ENCODE data around the gene PSMB4. TPM values are rescaled to one million over a fixed set of nuclear protein-coding genes. Genes with fewer than 3 reads are reported as not detected.
"Not testable (repeated sequence)": the region's sequence is repeated elsewhere in the genome, so short reads cannot be mapped to it uniquely, and the experiment has no call there.

PSMB4 gene
- total RNA-seq, 1 donor: 148 TPM

GRCh38 chr1:151405187-151405951 is 6.0 kb downstream of the PSMB4 start:
- no peaks in the 10 kb centered on the region for H3K9me3 ChIP-seq (ENCODE audit: low read depth, low read length)
- H3K27me3 ChIP-seq (ENCODE audit: insufficient read depth, low read length): no peaks in the 10 kb centered on the region
- H3K4me3 ChIP-seq (ENCODE audit: low read length): no peak overlapping the region
- H3K4me1 ChIP-seq (ENCODE audit: insufficient read depth, low read length): peaks cover 10% of the 10 kb centered on the region

GRCh38 chr1:151406176-151406575 is 6.8 kb downstream of the PSMB4 start:
- no peaks in the 10 kb centered on the region for H3K27me3 ChIP-seq (ENCODE audit: insufficient read depth, low read length)
- peaks cover 1% of the 10 kb centered on the region for H3K4me1 ChIP-seq (ENCODE audit: insufficient read depth, low read length)
- no peaks in the 10 kb centered on the region for H3K9me3 ChIP-seq (ENCODE audit: low read depth, low read length)
- H3K4me3 ChIP-seq (ENCODE audit: low read length): no peak overlapping the region

- Histone ChIP-seq H3K9me3 (ENCODE audit: low read depth, low read length) (no peaks in the 10 kb centered on the region), H3K4me3 (ENCODE audit: low read length) (no peak overlapping the region), H3K4me1 (ENCODE audit: insufficient read depth, low read length) (no peaks in the 10 kb centered on the region), H3K27me3 (ENCODE audit: insufficient read depth, low read length) (no peaks in the 10 kb centered on the region)
Measured at GRCh38 chr1:151407304-151407703, 7.9 kb downstream of the PSMB4 start.

GRCh38 chr1:151408891-151409290 is 9.5 kb downstream of the PSMB4 start:
- Histone ChIP-seq H3K9me3 (ENCODE audit: low read depth, low read length) (no peaks in the 10 kb centered on the region), H3K27me3 (ENCODE audit: insufficient read depth, low read length) (no peaks in the 10 kb centered on the region), H3K4me1 (ENCODE audit: insufficient read depth, low read length) (no peaks in the 10 kb centered on the region), H3K4me3 (ENCODE audit: low read length) (no peak overlapping the region)

DNA sequence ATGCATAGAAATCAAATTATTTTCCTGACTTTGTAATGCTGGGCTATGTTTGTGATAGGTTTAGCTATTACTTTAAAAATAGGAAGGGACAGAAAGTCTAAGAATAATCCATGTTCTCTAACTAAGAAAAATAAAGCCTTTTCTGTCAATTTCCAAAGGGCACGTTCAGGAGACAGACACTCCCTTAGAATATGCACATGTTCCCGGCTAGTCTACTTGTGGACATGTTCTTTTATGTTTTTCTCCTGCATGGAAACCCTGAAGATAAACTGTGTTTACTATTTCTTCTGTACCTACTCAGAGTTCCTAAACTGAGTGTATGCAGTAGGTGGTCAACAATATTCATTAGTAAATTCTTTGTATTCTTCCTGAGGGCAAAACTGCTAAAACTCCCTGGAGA is 12.5 kb downstream of the PSMB4 start:
- Histone ChIP-seq H3K27me3 (ENCODE audit: insufficient read depth, low read length) (no peaks in the 10 kb centered on the region), H3K4me1 (ENCODE audit: insufficient read depth, low read length) (no peaks in the 10 kb centered on the region), H3K4me3 (ENCODE audit: low read length) (no peak overlapping the region), H3K9me3 (ENCODE audit: low read depth, low read length) (no peaks in the 10 kb centered on the region)

DNA sequence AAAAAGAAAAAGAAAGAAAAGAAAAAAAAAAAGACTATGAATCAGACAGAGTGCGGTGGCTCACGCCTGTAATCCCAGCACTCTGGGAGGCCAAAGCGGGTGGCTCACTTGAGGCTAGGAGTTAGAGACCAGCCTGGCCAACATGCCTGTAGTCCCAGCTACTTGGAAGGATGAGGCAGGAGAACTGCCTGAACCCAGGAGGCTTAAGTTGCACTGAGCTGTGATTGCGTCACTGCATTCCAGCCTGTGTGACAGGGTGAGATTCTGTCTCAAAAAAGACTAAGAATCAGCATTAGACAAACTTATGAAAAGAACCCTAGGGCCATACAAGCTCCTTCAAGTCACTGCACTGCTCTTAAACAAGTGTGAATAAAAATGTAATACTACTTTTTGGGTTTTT is 16.9 kb downstream of the PSMB4 start:
- Histone ChIP-seq H3K9me3 (ENCODE audit: low read depth, low read length) (no peaks in the 10 kb centered on the region), H3K27me3 (ENCODE audit: insufficient read depth, low read length) (no peaks in the 10 kb centered on the region), H3K4me1 (ENCODE audit: insufficient read depth, low read length) (no peaks in the 10 kb centered on the region), H3K4me3 (ENCODE audit: low read length) (no peak overlapping the region)

GRCh38 chr1:151418081-151418480 is 18.7 kb downstream of the PSMB4 start:
- no peaks in the 10 kb centered on the region for H3K4me1 ChIP-seq (ENCODE audit: insufficient read depth, low read length)
- H3K9me3 ChIP-seq (ENCODE audit: low read depth, low read length): no peaks in the 10 kb centered on the region
- H3K27me3 ChIP-seq (ENCODE audit: insufficient read depth, low read length): no peaks in the 10 kb centered on the region
- no peak overlapping the region for H3K4me3 ChIP-seq (ENCODE audit: low read length)

GRCh38 chr1:151419819-151420218 is 20.4 kb downstream of the PSMB4 start:
- H3K27me3 ChIP-seq (ENCODE audit: insufficient read depth, low read length): no peaks in the 10 kb centered on the region
- H3K4me3 ChIP-seq (ENCODE audit: low read length): no peak overlapping the region
- no peaks in the 10 kb centered on the region for H3K9me3 ChIP-seq (ENCODE audit: low read depth, low read length)
- no peaks in the 10 kb centered on the region for H3K4me1 ChIP-seq (ENCODE audit: insufficient read depth, low read length)

- no peak overlapping the region for H3K4me3 ChIP-seq (ENCODE audit: low read length)
- H3K27me3 ChIP-seq (ENCODE audit: insufficient read depth, low read length): no peaks in the 10 kb centered on the region
- H3K9me3 ChIP-seq (ENCODE audit: low read depth, low read length): no peaks in the 10 kb centered on the region
- no peaks in the 10 kb centered on the region for H3K4me1 ChIP-seq (ENCODE audit: insufficient read depth, low read length)
Measured at GRCh38 chr1:151425103-151425502, 25.7 kb downstream of the PSMB4 start.

DNA sequence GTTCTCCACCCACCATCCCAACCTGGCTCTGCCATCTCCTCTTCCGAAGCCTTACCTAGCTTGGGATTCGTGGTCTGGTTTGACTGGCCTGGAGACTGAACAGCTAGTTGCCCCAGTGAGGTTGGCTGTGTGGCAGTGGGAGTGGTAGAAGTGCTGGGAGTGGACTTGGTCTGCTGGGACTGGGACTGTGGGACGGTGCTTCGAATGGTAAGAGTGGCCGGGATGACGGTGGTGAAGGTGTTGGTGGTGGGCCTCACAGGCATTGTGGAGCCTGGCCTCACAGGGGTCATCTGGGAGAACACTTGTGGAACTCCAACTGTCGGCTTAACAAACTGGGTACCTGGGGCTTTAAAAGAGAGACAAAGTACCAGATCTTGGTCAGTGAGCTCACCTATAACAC is 28.7 kb downstream of the PSMB4 start:
- Histone ChIP-seq H3K4me1 (ENCODE audit: insufficient read depth, low read length) (no peaks in the 10 kb centered on the region), H3K9me3 (ENCODE audit: low read depth, low read length) (no peaks in the 10 kb centered on the region), H3K27me3 (ENCODE audit: insufficient read depth, low read length) (no peaks in the 10 kb centered on the region), H3K4me3 (ENCODE audit: low read length) (no peak overlapping the region)

- peaks cover 12% of the 10 kb centered on the region for H3K4me1 ChIP-seq (ENCODE audit: insufficient read depth, low read length)
- H3K9me3 ChIP-seq (ENCODE audit: low read depth, low read length); H3K27me3 ChIP-seq (ENCODE audit: insufficient read depth, low read length); H3K4me3 ChIP-seq (ENCODE audit: low read length): not testable (repeated sequence)
Measured at GRCh38 chr1:151433827-151434226, 34.5 kb downstream of the PSMB4 start.

DNA sequence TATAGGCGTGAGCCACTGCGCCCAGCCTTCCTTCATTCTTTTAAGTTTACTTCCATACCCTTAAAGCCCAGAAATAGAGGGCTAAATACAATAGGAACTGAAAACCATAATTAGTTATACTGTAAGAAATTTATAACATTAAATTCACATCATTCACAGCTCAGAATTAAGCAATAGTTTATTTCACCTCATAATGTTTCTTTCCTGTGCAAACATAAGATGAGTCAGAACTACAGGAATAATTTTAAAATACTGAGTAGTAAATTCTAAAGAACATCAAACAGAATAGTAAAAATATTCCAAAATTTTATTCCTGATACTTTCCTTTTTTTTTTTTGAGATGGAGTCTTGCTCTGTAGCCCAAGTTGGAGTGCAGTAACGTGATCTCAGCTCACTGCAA is 35.8 kb downstream of the PSMB4 start:
- Histone ChIP-seq H3K27me3 (ENCODE audit: insufficient read depth, low read length) (no peaks in the 10 kb centered on the region), H3K4me3 (ENCODE audit: low read length) (no peak overlapping the region), H3K4me1 (ENCODE audit: insufficient read depth, low read length) (peaks cover 12% of the 10 kb centered on the region), H3K9me3 (ENCODE audit: low read depth, low read length) (no peaks in the 10 kb centered on the region)

DNA sequence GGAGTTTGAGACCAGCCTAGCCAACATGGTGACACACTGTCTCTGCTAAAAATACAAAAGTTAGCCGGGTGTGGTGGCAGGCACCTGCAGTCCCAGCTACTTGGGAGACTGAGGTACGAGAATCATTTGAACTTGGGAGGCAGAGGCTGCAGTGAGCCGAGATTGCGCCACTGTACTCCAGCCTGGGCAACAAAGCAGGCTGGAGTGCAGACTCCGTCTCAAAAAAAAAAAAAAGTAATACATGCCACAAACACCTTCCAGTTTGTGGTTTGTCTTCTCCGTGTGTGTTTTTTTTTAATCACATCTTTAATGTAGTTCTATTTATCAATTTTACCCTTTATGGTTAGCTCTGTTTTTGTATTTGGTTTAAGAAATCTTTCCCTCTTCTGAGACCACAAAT is 37.6 kb downstream of the PSMB4 start:
- Histone ChIP-seq H3K4me1 (ENCODE audit: insufficient read depth, low read length) (peaks cover 12% of the 10 kb centered on the region), H3K4me3 (ENCODE audit: low read length) (no peak overlapping the region), H3K9me3 (ENCODE audit: low read depth, low read length) (no peaks in the 10 kb centered on the region)

DNA sequence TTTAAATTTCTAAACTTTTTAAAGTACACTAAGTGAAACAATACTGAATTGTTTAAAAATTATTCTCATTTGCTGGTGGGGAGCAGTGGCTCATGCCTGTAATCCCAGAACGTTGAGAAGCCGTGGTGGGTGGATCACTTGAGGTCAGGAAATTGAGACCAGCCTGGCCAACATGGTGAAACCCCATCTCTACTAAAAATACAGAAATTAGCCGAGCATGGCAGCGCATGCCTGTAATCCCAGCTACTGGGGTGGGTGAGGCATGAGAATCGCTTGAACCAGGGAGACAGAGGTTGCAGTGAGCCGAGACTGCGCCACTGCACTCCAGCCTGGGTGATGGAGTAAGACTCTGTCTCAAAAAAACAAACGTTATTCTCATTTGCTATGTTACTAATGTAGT is 38.0 kb downstream of the PSMB4 start:
- H3K9me3 ChIP-seq (ENCODE audit: low read depth, low read length); H3K4me3 ChIP-seq (ENCODE audit: low read length); H3K27me3 ChIP-seq (ENCODE audit: insufficient read depth, low read length): not testable (repeated sequence)
- H3K4me1 ChIP-seq (ENCODE audit: insufficient read depth, low read length): peaks cover 12% of the 10 kb centered on the region

More for the DNA sequence above, 37.6 kb downstream of the PSMB4 start:
- H3K27me3 ChIP-seq (ENCODE audit: insufficient read depth, low read length): no peaks in the 10 kb centered on the region

DNA sequence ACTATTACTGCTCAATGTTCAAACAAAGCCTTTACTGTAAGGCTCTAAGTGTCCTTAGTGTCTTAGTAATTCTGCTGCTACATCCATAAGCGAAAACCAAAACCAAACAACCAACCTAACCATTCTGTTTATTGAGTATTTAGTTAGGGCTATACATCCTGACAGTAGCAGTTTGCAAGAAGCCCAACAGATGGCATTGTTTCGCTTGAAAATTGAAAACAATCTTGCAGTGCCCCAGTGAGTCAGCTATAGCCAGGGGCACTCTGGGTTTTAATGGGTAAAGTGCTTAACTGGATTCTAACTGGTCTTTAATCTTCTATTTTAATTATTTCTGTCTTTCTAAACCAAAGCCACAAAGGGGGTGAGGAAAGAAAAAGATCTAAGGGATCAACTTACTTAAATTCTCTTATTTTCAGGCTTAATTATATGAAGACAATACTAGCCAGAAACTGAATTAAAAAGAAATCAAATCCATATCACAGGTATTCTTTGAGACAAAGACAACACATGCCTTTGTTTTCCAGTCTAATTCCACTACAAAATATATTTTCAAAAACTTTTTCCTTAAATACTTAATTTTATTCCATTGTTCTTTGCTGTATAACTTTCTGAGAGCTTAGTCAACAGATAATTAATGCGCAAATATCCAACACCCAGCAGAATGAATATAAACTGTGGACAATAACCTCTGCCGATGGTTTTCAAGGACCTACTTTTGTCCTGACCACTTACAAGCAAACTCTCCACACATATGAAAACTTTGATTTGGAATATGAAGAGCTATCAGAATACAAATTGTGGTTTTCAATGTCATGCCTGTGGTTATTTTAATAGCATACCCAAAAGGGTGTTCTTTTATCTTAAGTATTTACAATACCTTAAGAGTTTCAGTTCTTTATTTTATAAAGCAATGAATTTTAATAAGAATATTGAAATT is 44.7 kb downstream of the PSMB4 start:
- Histone ChIP-seq H3K4me3 (ENCODE audit: low read length) (no peak overlapping the region), H3K27me3 (ENCODE audit: insufficient read depth, low read length) (no peaks in the 10 kb centered on the region), H3K4me1 (ENCODE audit: insufficient read depth, low read length) (peaks cover 11% of the 10 kb centered on the region), H3K9me3 (ENCODE audit: low read depth, low read length) (no peaks in the 10 kb centered on the region)
